HG03097 (cell line): ENCODE data around the gene CDH4.

Experiments
- ATAC-seq: cut with Tn5 transposase; IDR thresholded peaks from one replicate; pipeline ENCODE4 v1.9.1; 2021; ENCODE audit not compliant: unreplicated experiment, low FRiP score

The CDH4 gene

GRCh38 chr20:61522498-61523090 lies 270.5 kb downstream of the CDH4 start:
- no peak for ATAC-seq

DNA sequence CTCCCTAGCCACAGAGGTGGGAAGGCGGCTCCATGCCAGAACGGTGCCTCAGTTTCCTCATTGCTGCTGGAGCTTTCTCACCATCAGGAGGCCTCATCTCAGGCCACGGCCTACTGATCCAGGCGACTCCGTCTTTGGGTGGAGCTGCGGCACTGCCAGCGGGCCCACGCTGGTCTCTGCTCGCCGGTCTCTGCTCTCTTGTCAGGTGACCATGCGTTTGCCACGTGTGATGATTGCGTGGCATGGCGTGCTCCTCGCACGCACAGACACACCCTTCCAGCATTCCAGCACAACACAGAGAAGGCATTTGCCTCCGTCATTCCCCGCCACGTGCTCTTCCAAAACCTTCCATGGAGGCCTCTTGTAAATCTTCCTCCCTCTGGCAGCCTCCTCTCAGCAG lies 271.1 kb downstream of the CDH4 start:
- ATAC-seq = no peak

GRCh38 chr20:61524951-61525666 lies 273.0 kb downstream of the CDH4 start:
- ATAC-seq = no peak

DNA sequence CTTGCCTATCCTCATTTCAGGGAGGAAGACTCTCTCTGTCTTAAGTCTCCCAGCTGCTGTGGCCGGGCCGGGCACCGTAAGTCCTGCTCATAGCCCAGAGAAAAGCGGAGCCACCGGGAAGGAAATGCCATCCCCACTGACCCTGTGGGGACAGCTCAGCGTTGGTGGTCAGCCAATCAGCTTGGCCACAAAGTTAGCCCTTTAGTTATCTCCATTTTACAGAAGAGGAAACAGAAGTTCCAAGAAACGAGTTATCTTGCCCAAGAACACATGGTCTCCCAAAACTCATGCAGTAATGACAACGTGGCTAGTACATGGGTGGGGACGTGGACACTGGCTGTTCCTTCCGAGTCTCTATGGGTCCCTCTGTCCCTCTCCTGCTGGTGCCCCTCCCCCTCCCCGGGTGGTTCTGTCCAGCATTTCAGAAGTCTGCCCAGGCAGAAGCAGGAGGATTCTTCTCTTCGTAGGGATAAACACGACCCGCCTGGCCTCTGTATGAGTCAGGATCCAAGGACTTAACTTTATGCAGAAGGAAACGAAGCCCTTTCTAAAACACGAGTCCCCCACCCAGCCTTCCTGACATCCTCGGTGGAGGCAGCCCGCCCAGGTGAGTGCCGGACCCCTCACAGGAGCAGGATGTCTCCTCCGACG lies 273.8 kb downstream of the CDH4 start:
- ATAC-seq = no peak

DNA sequence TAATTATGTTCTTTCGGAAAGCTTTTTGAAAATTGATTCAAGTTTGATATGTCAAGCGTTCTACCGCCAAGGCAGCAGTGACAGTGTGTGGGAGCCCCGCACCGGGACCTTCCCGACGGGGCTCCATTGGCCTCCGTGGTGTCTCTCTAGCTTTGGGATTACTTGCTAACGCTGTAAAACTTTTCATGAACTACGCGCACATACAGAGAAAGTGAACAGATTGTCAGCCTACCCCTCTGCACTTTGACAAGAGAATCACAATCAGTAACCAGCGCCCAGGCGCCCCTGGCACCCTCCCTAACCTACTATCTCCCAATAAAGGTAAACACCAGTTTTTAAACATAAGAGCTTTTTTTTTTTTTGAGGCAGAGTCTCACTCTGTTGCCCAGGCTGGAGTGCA lies 274.8 kb downstream of the CDH4 start:
- no peak for ATAC-seq

DNA sequence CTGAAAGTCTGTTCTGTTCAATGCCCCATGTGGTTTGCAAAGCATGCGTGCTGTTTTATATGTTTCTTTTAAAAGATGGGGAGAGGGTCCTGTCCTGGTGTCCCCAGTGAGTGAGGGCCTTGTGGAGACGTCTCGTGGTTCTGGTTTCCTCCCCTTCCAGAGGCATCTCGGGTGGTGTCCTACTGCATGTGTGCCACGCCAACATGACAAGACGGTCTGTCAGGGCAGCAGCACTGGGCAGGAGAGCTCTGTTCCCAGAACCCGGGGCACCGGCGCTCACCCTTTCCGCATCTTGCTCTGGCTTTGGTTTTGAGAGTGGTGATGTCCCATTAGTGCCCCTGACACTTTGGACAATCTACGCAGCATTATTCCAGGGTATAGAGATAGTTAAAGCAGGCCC lies 275.6 kb downstream of the CDH4 start:
- no peak for ATAC-seq

DNA sequence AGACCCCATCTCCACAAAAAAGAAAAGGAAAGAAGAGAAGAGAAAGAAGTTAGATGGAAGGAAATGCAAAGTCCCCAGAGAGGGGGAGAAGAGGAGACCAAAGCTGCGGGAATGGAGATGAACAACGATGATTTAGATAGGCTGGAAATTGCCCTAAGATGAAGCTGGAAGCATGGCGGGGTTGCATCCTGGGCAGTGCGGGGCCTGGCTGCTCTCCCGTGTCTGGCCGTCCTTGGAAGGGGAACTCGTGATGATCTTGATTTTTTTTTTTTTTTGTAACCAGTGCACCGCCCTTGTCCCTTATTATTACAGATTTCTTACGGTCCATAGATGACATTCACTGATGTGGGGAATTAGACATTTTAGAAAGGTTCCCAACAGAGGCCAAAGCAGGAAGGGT lies 276.5 kb downstream of the CDH4 start:
- no peak for ATAC-seq

DNA sequence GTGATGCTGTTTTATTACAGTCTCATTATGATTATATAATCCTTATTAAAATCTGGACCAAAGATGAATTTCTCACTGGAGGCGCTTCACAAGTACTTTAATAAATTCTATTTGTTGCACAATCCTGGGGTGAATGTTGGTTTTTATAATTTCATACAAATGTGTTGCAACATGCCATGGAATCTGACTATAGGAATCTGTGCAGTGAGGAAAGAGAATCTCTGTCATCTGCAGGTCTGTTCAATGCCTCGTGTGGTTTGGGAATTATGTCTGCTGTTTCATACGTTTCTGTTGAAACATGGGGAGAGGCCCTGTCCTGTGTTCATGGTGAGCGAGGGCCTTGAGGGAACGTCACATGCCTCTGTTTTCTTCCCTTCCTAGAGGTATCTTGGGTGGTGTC lies 277.3 kb downstream of the CDH4 start:
- ATAC-seq = no peak

- ATAC-seq = no peak
Measured at GRCh38 chr20:61531553-61532345, 279.7 kb downstream of the CDH4 start.

- ATAC-seq = no peak
Measured at GRCh38 chr20:61532736-61533135, 280.7 kb downstream of the CDH4 start.

GRCh38 chr20:61533231-61533631 lies 281.2 kb downstream of the CDH4 start:
- no peak for ATAC-seq

DNA sequence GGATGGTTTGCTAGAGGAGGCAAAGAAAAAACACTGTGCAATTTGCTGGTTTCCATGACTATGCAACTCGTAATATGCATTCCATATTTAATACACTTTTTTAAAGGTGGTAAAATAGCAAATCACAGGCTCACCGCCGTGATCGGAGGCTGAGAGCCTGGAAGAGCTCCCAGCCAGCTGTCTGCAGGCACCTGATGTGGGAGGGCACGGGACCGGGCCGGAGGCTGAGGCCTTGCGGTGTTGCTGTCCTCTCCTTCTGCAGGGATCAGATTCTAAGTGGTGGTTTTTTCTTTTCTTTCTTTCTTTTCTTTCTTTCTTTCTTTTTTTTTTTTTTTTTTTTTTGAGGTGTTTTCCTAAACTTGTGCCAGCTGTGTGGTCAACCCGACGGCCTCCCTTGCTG lies 282.3 kb downstream of the CDH4 start:
- no peak for ATAC-seq

DNA sequence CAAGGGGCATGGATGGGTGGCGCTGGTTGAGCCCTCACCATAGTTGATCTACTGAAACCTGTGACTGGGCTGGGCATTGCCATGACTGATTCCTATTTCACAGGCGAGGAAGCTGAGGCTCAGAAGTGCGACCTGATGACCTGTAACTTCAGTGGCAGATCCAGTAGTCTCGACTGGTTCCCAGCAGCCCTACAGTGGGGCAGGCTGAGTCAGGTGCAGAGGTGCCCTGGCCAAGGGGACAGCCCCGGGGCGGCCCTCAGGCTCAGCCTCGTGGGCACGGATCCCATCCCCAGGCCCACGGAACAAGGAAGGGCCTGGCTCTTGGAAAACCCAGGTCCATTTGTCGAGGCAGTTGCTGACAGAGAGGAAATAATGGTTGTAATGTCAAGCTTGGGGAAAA lies 283.0 kb downstream of the CDH4 start:
- ATAC-seq = no peak

DNA sequence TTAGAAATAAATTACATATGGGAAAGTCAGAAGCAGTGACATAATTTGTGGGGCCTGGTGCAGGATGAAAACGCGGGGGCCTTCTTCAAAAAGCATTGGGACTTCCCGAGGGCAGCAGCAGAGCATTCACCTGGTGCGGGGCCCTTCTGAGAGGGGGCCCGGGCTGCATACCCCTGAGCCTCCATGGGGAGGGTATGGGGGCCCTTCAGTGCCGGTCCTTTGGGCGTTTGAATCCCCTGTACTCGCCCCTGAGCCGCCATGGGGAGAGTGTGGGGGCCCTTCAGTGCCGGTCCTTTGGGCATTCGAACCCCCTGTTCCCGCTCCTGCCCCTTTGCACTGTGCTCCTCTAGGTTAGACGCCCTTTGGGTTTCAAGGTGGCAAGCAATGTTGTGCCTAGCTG lies 283.5 kb downstream of the CDH4 start:
- ATAC-seq = no peak

- ATAC-seq = no peak
Measured at GRCh38 chr20:61535956-61536355, 283.9 kb downstream of the CDH4 start.

DNA sequence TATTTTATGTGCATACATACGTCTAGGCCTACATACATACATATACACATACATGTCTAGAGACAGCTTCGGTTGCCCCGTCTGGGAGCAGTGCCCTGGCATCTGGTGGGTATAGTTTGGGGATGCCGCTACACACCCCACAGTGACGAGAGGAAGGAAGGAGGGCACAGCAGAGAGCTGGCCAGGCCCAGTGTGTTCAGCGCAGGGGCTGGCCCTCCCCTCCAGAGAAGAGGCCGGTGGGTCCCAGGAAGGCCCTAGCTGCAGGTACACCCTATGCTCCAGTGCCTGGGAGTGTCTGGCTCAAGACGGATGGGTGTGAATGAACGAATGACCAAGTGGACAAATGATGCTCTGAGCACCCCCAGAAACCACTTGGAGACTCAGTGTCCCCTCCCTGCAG lies 284.6 kb downstream of the CDH4 start:
- no peak for ATAC-seq

- no peak for ATAC-seq
Measured at GRCh38 chr20:61537239-61538182, 285.4 kb downstream of the CDH4 start.

DNA sequence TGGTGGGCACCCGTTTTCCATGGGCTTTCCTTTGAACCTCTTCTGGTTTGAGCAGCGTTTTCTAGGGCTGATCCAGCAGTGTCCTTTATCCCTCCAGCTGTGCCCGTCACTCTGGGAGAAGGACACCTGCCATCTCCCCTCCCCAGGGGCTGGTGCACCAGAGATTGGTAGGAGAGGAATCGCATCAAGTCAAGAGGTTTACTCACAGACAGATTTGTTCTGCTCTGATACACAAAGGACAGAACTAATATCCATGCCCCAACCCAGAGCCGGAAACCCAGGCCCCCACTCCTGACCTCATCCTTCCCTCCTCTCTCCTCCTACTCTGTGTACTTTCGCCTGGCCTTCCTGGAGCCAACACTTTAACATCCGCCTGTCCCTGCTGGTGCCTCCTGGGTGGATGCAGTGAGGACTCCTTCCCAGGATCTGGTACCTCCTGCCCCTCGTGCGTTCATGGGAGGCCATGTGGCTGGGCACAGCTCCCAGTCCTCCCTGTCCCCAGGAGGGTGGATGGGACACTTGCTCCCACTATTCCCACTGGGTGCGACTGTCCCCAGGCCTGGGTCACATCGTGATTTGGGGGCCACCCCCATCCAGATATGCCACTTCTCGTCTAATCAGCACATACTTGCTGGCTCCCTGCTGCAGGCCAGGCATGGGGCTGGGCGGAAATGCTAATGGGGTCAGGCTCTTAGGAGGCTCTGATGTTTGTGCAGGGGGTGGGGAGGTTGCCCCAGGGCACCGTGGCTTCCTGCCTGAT lies 286.3 kb downstream of the CDH4 start:
- ATAC-seq = no peak

GRCh38 chr20:61538943-61539265 lies 286.8 kb downstream of the CDH4 start:
- no peak for ATAC-seq
